ENCODE data around the gene NVL. TPM values are rescaled to one million over a fixed set of nuclear protein-coding genes. Genes with fewer than 3 reads are reported as not detected.

The NVL gene
- total and polyA plus RNA-seq, 2 of the 8 experiments (the other 6 are each of a cell fraction or from before 2014, with no cell fraction given), result 22.7 to 45.8 TPM

DNA sequence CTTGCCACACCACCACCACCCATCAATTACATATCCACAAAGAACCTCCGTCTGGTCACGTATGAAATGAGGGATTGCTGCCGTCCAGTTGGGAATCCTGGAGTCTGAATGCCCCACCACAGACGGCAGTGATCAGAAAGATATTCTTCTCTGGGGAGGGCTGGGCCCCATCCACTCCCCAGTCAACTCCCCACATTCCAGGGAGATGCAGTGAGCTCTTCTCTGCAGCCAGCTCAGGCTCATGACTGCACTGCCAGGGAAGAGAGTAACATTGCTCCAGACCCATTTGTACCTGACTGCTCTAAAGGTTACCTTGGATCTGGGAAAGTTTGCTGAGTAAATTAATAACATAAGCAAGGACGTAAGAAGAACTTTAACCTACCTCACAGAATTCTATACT is 128.6 kb downstream of the NVL start:
- Histone ChIP-seq H2BK12ac (ENCODE audit: low read depth, low read length) (no peak overlapping the region), H3K4me3 (ENCODE audit: extremely low read depth in 1 of 4, insufficient read depth in 2 of 4, low read depth in 3 of 4, low read length in 4 of 4) (no peak overlapping the region), H3K9me3 (ENCODE audit: insufficient read depth in 2 of 2, low read depth in 1 of 2, low read length in 1 of 2) (no peaks in the 10 kb centered on the region), H2BK5ac (ENCODE audit: low read depth, low read length) (no peak overlapping the region), H3K4ac (replicated peaks; ENCODE audit: insufficient read length, low read depth, low read length) (no peak overlapping the region), H2AFZ (ENCODE audit: low read length) (no peak overlapping the region), H4K5ac (ENCODE audit: insufficient read length, low read depth, low read length) (no peak overlapping the region), H3K79me2 (ENCODE audit: control insufficient read depth in 1 of 2, insufficient read depth in 2 of 2, low read length in 2 of 2) (no peaks in the 10 kb centered on the region), H3K79me1 (ENCODE audit: low read depth, low read length) (no peaks in the 10 kb centered on the region), H4K91ac (replicated peaks; ENCODE audit: insufficient read length, low read length) (no peak overlapping the region), H2BK120ac (replicated peaks; ENCODE audit: low read depth, low read length) (no peak overlapping the region), H2AK5ac (ENCODE audit: low read depth, low read length) (no peak overlapping the region), H3K36me3 (ENCODE audit: control insufficient read depth in 2 of 4, insufficient read depth in 4 of 4, low read length in 3 of 4) (no peaks in the 10 kb centered on the region; a peak in 1 of 8 replicates), H3K4me2 (ENCODE audit: insufficient read depth in 1 of 2, low read depth in 2 of 2, low read length in 2 of 2) (no peak overlapping the region), H4K8ac (ENCODE audit: extremely low read depth, insufficient read depth, low read length) (peak overlapping the region; percentile 71; the same call in 1 of the 2 replicates), H3K23ac (ENCODE audit: insufficient read length) (no peak overlapping the region), H4K20me1 (replicated peaks in 1 of 2; ENCODE audit: control insufficient read depth in 1 of 2, insufficient read depth in 2 of 2, low read length in 2 of 2) (no peaks in the 10 kb centered on the region), H3K27me3 (replicated peaks in 1 of 4; ENCODE audit: control insufficient read depth in 3 of 4, extremely low read depth in 1 of 4, insufficient read depth in 3 of 4, low read length in 3 of 4) (no peaks in the 10 kb centered on the region), H3K18ac (ENCODE audit: extremely low read depth, low read length) (no peak overlapping the region), H3K14ac (ENCODE audit: insufficient read length) (no peak overlapping the region), H2BK20ac (ENCODE audit: low read length) (no peak overlapping the region), H3K9ac (replicated peaks in 1 of 4; ENCODE audit: extremely low read depth in 1 of 4, low read depth in 3 of 4, low read length in 3 of 4) (no peak overlapping the region), H3K56ac (replicated peaks; ENCODE audit: insufficient read length, low read depth, low read length) (no peak overlapping the region), H3K23me2 (ENCODE audit: low read depth, low read length) (no peaks in the 10 kb centered on the region), H3K27ac (ENCODE audit: low read depth, low read length) (no peak overlapping the region), H3K4me1 (replicated peaks in 1 of 4; ENCODE audit: control insufficient read depth in 3 of 4, insufficient read depth in 4 of 4, low read length in 3 of 4) (peaks cover 1 to 12% (median 10%) of the 10 kb centered on the region in 4 experiments), H2BK15ac (ENCODE audit: low read length) (no peak overlapping the region)
- WGBS, 2 experiments (ENCODE audit: extremely low coverage in 1 of 2, insufficient coverage in 1 of 2, insufficient read length in 1 of 2, insufficient replicate concordance in 2 of 2, low coverage in 1 of 2, low lambda C conversion rate in 2 of 2, missing lambda C conversion rate in 1 of 2), result 87% methylated on average over 5 of the region's 5 CpGs; no CpG with 5 or more reads in 1 of the 2 experiments
- DNase-seq (ENCODE audit: low read depth in 1 of 2, low spot score in 2 of 2), result no peak
- ChIA-PET POLR2A (ENCODE audit: partially characterized antibody) (interaction anchor here (0.8 to 1.5 kb wide), 3 partner anchors 12 to 134 kb away, joined by 3 to 5 read pairs (median 4); no protein-coding TSS in a partner anchor), CTCF (ENCODE audit: partially characterized antibody) (interaction anchor here (1.3 kb wide), 1 partner anchor 13 kb away, joined by 3 read pairs; no protein-coding TSS in a partner anchor)
- FAIRE-seq, result no peak
- TF ChIP-seq TEAD4 (IDR thresholded peaks at IDR 0.05; ENCODE audit: low read depth, low read length), result 0 out of 2 replicates have a peak, but pooled peaks have one; percentile 49

All from H1 (cell line).